Panc1 (cell line): Measurements from ENCODE around the gene PCDHGC3.

Experiments
- POLR2AphosphoS5 ChIP-seq: IDR thresholded peaks from 2 replicates; pipeline ENCODE4 v1.6.1; 2012; ENCODE audit warnings: mild to moderate bottlenecking, low read depth, low read length, moderate library complexity
- REST ChIP-seq, 2 experiments: IDR thresholded peaks; 2 replicates each; pipeline ENCODE4 v1.6.1; 2011 to 2012; ENCODE audit warnings: low read depth in 2 of 2, control low read depth in 1 of 2, low read length in 1 of 2, mild to moderate bottlenecking in 1 of 2, moderate library complexity in 1 of 2; ENCODE audit not compliant: insufficient read depth in 1 of 2
- SIN3A ChIP-seq: IDR thresholded peaks from 2 replicates; pipeline ENCODE4 v1.6.1; 2012; ENCODE audit warnings: low read depth, mild to moderate bottlenecking, low read length, moderate library complexity, borderline replicate concordance; ENCODE audit not compliant: insufficient read depth
- TCF7L2 ChIP-seq: IDR thresholded peaks from 2 replicates; pipeline ENCODE4 v1.6.1; 2011; ENCODE audit warnings: mild to moderate bottlenecking, low read depth, low read length, inconsistent platforms
- TF ChIP-seq, protein P1 (sequence below): fragments of 450-650 bp; IDR thresholded peaks from 2 replicates; pipeline ENCODE4 v1.5.1; 2017; ENCODE audit warnings: mild to moderate bottlenecking

- TF ChIP-seq, protein P1, sequence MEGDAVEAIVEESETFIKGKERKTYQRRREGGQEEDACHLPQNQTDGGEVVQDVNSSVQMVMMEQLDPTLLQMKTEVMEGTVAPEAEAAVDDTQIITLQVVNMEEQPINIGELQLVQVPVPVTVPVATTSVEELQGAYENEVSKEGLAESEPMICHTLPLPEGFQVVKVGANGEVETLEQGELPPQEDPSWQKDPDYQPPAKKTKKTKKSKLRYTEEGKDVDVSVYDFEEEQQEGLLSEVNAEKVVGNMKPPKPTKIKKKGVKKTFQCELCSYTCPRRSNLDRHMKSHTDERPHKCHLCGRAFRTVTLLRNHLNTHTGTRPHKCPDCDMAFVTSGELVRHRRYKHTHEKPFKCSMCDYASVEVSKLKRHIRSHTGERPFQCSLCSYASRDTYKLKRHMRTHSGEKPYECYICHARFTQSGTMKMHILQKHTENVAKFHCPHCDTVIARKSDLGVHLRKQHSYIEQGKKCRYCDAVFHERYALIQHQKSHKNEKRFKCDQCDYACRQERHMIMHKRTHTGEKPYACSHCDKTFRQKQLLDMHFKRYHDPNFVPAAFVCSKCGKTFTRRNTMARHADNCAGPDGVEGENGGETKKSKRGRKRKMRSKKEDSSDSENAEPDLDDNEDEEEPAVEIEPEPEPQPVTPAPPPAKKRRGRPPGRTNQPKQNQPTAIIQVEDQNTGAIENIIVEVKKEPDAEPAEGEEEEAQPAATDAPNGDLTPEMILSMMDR: no peak
- TF ChIP-seq POLR2AphosphoS5 (no peak), TCF7L2 (no peak), REST (IDR thresholded peaks at IDR 0.05; ENCODE audit: insufficient read depth in 1 of 2, low read depth in 2 of 2, low read length in 1 of 2) (no peak), SIN3A (no peak)
Measured at GRCh38 chr5:141484310-141484640, 8.5 kb downstream of the PCDHGC3 start.
